ENCODE results near the gene RNASE3.
A peak's percentile ranks its signal among the peaks of the same experiment; 100 is the strongest.
"Not testable (repeated sequence)": the region's sequence is repeated elsewhere in the genome, so short reads cannot be mapped to it uniquely, and the experiment has no call there.

RNASE3 gene

DNA sequence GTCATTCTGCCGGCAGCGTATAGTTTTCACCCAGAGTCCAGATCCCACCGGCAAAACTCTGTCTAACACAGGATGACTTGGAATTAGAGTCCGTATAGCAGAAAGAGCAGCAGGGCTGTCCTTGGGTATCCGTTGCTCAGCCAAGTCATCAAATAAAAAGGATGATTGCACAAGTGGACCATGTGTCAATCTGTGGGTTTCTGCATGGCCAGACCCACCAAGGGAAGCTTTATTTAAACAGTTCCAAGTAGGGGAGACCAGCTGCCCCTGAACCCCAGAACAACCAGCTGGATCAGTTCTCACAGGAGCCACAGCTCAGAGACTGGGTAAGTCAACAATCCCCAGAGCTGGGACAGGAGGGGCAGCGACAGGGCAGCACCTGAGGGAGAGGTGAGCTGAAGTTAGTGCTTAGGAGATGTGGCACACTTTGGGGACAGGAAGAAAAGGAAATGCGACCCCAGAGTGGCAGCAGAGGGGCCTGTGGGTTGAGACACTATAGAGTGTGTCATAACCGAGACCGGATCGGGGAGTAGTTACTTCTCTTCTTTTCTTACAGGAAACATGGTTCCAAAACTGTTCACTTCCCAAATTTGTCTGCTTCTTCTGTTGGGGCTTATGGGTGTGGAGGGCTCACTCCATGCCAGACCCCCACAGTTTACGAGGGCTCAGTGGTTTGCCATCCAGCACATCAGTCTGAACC is at the start of gene RNASE3:
TSS of gene RNASE3 (plus strand) at position 260 of the 700 bp plus-strand sequence. CDS start at position 562, 302 bp downstream.
- peak; percentile 9 for DNase-seq (ENCODE audit: low spot score)

DNA sequence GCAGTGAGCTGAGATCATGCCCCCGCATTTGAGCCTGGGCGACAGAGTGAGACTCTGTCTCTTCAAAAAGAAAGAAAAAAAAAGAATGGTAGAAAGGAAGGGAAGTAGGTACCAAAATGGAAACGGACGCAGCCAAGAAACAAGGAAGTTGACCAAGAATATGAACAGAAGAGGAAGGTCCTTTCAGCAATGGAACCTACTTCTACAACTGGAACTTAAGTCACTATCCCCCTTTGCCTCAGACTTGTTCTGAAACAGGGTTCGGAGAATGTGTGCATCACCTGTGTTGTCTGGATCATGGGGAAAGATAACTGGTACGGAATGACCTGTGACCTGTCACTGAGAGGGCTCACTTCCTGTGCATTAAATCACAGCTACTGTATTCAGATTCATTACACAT is 44.6 kb upstream of the RNASE3 start:
- DNase-seq (ENCODE audit: low spot score): peak; percentile 58

DNA sequence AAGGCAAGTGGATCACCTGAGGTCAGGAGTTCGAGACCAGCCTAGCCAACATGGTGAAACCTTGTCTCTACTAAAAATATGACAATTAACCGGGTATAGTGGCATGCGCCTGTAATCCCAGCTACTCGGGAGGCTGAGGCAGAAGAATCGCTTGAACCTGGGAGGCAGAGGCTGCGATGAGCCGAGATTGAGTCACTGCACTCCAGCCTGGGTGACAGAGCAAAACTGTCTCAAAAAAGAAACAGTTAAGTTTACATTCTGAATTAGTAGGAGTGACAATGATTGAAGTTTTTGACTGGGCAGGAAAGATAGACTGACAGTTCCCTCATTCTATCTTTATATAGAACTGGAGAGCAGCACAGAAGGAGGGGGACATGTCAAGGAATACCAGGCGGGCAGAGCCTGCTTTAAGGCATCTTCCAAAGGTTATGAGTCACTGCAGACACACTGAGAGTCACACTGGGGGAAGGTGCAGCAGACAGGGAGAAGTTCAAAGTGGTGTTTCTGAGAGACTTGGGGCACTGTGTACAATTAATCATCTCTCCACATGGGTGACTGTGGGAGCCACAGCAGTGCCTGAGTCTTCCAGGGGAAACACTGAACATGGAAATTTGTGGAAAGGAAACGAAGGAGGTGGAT is 42.8 kb upstream of the RNASE3 start:
- DNase-seq (ENCODE audit: low spot score): peak; percentile 23

DNA sequence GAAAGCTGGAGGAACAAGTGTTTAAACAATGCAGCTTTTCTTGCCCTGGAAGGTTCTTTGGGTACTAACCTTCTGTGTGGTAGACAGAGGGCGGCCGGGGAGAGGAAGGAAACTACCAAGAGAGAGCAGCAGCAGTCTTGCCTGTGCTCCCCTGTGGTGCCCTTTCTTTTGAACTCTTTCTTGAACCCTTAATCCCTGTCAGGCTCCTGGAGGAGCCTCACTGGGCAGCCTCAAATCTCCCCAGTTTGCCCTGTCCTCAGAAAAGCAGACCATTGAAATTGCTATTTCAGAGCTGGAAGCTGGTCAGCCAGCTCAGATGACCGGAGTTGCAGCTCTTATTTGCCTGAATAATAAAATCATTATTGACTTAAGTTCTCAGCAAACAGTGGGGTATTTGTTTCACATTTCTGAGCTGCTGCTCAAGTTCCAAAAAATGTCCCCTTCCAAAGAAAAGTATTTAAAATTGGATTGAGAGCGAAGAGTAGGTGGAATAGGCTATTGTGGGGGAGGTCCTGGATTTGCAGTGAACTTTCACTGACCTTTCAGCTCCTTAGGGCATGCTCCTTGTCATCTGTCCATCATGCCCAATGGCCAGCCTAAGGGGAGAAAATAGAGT is 42.1 kb upstream of the RNASE3 start:
- peak; percentile 61 for DNase-seq (ENCODE audit: low spot score)

DNA sequence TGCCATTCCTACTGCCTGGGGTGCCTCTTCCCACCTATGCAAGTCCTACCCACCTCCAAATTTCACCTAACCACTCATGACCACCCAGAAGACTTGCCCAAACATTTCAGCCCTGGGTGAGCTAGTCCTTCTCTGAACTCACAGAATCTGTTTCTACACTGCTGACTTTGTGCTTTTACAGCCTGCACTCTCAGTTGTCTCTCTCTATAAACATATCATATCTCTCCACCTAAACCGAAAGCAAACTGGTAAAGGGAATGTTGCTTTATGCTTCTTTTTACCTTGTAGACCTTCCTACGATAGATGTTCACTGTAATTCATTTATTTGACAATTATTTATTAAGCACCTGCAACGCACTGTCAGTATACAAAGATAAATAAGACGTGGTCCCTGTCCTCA is 38.1 kb upstream of the RNASE3 start:
- DNase-seq (ENCODE audit: low spot score): no peak

DNA sequence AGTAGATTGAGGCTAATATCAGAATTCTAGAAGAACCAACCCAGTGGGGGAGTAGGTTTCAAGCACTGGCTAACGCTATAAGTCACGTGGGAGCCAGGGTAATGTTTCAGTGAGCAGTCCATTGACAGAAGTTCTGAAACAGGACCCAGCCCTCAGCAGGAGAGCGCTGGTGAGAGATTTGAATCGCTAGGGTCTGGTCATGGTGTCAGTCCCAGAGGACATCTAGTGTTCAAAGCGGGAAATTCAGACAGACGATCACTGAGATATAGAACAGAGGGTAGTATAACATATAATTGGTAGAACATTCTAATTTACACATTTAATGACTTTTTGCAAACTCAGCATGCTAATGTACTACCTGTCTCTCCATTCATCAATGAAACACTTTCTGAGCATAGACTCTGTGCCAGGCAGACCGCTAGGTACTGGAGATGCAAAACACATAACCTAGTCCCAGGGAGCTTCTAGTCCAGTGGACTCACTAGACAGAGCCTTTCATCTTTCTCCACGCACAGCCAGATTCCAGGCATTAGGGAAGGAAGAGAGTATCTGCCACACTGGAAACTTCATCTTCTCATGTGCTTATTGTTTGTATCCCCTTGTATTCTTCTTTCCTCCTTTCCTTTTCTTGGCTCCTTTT is 35.4 kb upstream of the RNASE3 start:
- DNase-seq (ENCODE audit: low spot score): peak; percentile 92

DNA sequence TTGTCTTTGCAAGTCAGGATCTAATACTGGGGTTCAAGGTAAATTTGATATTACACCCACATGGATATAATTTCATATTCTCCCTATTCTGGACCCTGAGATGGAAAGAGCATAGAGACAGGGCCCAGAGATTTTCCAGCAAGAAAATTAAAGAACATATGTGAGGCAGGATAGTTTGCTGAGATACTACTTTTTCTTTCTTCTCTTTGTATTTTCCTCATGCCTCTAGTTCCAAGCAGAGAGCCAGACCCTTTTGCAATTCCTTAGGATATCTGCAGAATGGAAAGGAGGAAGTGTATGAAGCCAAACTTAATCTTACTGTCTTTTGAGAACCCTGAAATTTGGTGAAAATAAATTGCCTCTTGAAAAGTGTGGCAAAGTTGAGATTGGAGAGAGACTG is 34.0 kb upstream of the RNASE3 start:
- DNase-seq (ENCODE audit: low spot score): no peak

DNA sequence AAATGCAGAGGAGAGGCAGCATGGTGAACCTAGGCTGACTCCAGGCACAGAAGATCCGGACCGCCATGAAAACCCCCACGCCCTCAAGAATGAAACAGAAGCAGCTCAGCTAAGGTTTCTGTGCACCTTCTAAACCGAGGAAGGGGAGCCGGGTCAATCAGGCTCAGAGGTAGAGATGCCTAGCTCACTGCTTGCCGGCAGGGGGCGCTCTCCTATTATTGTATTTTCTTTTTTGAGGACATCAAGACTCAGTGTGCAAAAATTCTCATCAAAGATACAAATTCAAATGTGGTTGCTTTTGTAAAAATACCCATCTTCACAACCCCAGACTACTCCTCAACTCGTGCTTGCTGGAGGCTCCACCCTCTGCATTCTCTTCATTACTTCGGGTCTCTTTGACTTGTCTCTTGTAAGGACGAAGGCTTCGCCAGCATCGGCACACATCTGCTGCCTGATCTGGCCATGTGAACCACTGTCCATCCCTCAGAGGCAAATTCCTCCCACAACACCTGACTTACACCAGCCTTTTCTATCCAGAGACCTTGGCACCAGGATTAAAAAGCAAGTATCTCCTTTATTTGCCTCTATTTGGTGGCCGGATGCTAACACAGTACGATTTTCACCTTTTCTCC is 33.4 kb upstream of the RNASE3 start:
- DNase-seq (ENCODE audit: low spot score): peak; percentile 65

DNA sequence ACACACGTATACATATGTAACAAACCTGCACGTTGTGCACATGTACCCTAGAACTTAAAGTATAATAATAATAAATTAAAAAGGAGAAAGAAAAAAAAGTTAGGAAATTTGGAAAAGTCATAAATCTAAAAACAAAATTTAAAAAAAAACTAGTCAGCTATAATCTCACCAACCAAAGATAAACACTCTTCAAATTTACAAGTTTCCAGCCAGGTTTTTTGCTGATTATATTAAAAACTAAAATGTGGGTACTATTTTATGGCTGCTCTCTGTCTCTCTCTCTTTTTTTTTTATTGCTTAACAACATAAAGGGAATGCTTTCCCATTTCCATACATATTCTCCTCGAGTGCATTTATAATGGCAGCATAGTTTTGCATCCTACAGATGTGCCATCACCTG is 25.0 kb upstream of the RNASE3 start:
- no peak for DNase-seq (ENCODE audit: low spot score)

DNA sequence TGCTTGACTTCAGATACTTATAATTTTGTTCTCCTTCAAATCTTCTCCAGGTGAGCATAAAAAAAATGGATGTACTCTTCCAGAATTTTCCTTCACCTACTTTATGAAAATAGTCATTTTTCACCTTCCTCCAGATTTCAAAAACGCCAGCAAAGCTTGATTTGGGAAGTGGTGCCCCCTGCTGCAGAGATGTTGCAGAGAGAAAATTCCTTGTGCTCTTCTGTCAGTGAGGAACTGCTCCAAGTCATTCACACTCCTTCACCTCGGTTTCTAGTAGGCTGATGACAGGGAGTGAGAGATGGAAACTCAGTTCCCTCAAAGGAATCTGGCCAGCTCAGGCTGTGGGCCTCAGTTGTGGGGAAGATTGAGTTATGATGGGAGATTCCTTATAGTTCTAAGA is 24.2 kb upstream of the RNASE3 start:
- peak; percentile 46 for DNase-seq (ENCODE audit: low spot score)

DNA sequence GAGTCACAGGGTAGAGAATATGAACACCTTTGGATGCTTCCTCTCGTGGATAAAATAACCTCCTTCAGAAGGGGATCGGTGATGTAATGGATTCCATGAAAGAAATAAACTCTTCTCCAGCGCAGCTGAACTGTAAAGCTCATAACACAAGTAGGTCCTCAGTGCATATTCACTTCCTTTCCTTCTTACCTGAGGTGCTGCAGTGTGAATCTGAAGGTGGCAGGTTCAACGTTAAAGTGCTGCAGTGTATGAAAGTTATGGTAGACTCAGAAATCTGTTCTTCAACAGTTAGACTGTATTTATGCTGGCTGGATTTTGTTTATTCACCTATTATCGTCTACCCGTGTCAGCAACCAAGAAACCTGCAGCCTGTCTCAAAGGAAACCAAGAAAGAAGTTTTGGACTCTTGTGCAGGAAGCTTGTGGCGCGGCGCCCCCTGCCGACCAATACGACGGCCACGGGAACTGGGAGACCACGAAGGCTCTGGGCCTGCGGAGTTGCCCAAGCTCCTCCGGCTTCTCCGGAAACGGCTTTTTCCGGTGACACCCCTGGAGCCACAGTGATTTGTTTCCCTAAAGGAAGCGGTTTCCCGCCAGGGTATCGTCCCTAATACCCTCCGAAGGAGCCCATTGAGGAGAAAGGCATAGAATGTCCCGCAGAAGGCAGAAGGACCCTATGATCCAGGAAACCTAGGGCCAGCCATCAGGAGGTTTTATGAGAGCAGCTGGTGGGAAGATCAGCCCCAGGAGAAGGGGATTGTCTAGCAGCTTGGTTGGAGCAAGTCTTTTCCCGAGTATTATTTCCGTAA is 17.6 kb upstream of the RNASE3 start:
- DNase-seq (ENCODE audit: low spot score): peak; percentile 88

DNA sequence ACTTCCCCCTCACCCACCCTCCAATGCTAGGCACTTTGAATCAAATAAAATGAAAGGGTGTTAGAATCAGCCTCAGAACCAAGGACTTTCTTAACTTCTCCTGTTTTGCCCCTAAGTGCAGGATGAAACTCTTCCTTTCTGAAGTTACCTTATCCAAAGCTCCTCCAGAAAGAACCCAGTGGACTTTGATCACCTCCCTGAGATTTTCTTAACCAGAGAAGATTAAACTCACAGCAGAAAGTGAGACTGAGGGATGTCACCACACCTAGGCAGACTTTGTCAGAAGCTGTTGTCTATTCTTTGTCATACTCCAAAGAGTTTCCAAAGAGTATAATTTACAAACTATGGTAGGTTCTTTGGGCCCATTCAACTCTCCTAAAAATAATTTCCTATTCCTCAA is 14.2 kb upstream of the RNASE3 start:
- DNase-seq (ENCODE audit: low spot score): no peak

DNA sequence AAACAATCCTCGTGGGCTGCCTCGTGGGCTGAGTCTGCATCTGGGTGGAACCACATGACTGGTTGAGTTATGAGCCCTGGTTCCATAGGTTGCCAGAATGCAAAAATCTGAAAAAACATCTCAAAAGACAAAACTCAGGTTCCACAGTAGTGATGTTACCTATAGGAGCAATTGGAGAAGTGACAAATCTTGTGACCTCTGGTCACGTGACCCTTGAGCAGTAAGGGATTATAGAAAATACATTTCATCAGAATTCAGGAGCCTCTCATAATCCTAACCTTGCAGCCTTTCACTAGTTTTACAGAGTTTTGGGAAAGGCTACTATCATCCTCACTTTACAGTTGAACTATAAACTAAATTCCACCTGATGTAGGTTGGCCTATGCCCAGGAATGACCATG is 12.5 kb upstream of the RNASE3 start:
- no peak for DNase-seq (ENCODE audit: low spot score)

DNA sequence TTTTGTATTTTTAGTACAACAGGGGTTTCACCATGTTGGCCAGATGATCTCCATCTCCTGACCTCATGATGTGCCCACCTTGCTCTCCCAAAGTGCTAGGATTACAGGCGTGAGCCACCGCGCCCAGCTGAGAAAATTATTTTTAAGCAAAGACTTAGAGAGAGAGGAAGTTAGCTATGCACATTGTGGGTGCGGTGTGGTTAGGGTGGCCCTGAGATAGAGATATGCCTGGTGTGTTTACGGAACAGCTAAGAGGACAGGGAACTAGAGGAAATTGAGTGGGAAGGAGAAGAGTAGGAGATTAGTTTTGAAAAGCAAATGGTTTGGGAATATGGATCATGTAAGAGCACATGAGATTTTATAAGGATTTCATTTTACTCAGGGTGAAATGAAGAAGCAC is 10.0 kb upstream of the RNASE3 start:
- DNase-seq (ENCODE audit: low spot score): peak; percentile 23

DNA sequence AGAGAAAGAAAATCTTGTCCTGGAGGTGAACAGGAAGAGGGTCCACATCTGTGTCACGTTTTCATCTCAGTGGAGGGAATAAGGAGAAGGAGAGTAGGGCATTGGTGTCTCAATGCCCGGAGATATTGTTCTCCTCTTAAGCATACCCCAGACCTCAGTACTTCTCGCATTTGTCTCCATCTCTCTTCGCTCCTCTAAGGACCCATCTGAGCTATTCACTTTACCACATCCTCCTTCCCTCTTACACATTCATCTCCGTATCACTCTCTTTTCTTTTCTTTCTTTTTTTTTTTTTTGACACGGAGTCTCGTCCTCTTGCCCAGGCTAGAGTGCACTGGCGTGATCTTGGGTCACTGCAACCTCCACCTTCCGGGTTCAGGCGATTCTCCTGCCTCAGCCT is 8.4 kb upstream of the RNASE3 start:
- DNase-seq (ENCODE audit: low spot score): not testable (repeated sequence)

DNA sequence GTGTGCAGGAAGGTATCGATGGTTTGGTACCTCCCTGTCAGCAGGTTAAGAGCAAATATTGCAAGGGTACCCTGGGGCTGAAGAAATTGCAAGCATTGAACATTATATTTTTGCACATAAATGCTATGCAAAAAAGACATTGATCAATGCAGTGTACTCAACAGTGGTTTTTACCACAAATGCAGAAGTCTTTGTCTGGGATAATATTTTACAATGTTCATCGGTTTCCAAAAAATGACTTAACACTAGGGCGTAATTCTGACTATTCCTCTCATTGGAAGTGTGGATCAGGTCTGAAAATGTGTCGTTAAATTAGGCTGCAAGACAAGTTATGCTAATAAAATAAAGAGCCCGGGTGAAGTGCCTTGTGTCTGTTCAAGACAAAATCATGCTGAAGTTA is 2.8 kb upstream of the RNASE3 start:
- not testable (repeated sequence) for DNase-seq (ENCODE audit: low spot score)

DNA sequence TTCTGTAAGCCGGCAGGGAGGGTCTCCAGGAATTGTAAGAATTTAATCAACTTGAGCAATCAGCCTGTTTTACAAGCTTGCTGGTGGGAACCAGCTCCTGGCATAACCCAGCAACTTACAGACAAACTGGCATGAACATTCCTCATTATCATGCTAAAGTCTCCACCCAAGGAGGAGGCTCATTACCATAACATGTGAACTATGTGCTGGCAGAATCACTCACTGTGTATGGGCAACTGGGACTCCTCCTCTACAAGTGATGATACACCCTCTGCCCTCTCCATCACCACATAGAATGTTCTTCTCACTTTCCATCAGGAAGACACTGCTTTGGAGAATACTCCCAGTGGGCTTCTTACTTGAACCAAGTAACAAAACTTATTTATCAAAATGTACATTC is 4.1 kb downstream of the RNASE3 start:
- not testable (repeated sequence) for DNase-seq (ENCODE audit: low spot score)

DNA sequence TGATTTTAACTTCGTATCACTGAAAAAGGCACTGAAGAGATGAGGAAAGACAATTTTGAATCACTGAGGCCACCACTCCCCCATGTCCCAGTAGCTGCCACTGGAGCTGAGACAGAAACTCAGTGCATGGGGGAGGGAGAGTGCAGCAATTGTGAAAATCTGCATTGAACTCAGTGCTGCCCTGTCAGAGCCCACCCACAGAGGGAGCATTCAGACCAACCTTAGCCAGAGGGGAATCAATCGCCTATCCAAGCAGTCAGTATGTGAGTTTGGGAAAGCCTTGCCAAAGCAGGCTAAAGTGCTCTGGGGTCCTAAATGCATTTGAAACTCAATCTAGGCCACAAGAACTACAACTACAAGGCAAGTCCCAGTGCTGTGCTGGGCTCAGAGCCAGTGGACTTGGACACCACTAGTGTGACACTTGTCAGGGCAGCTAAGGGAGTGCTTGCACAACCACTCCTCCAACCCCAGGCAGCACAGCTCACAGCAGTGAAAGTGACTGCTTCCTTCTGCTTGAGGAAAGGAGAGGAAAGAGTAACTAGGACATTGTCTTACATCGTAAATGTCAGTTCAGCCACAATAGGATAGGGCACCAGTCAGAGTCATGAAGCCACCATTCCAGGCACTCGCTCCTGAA is 13.3 kb downstream of the RNASE3 start:
- no peak for DNase-seq (ENCODE audit: low spot score)

DNA sequence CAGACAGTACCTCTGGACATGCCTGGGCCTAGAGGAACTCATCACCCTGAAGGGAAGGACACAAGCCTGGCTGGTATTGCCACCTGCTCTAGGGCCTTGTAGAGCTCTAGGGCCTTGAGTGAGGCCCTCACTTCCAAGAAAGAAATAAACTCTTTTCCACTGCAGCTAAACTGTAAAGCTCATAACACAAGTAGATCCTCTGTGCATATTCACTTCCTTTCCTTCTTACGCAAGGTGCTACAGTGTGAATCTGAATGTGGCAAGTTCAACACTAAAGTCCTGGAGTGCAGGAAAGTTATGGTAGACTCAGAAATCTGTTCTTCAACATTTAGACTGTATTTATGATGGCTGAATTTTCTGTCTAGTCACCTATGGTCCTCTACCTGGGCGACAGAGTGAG is 14.5 kb downstream of the RNASE3 start:
- no peak for DNase-seq (ENCODE audit: low spot score)

DNA sequence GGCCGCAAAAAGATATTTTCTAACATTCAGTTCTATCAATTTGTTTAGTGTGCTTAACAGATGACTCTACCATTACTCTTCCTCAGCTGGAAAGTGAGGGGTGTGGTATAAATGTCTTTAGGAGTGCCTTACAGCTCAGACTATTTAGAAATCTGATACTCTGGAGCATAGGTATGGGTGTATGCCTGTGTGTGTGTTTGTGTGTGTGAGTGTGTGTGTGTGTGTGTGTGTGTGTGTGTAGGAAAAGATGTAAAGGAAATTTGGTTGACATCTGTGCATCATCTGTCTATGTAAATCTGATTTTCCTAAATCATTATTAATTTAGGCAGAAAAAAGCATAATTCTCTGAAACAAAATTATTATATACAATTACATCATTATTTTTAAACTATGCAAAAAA is 16.0 kb downstream of the RNASE3 start:
- DNase-seq (ENCODE audit: low spot score): no peak

DNA sequence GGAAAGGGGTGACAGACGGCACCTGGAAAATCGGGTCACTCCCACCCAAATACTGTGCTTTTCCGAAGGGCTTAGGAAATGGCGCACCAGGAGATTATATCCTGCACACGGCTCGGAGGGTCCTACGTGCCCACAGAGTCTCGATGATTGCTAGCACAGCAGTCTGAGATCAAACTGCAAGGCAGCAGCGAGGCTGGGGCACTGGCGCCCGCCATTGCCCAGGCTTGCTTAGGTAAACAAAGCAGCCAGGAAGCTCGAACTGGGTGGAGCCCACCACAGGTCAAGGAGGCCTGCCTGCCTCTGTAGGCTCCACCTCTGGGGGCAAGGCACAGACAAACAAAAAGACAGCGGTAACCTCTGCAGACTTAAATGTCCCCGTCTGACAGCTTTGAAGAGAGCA is 19.6 kb downstream of the RNASE3 start:
- DNase-seq (ENCODE audit: low spot score): not testable (repeated sequence)
